ENCODE measurements around the gene CRABP2. TPM values are rescaled to one million over a fixed set of nuclear protein-coding genes. Genes with fewer than 3 reads are reported as not detected.

CRABP2 gene
- polyA plus RNA-seq, 4 donors: 76.4 to 118 (median 97.9) TPM

- DNase-seq (ENCODE audit: low read depth in 4 of 4, low spot score in 2 of 4): peak in 3 of 4 donors; percentile 74 to 91 (median 86)
Observed at GRCh38 chr1:156659988-156660751, 45.2 kb downstream of the CRABP2 start.

DNA sequence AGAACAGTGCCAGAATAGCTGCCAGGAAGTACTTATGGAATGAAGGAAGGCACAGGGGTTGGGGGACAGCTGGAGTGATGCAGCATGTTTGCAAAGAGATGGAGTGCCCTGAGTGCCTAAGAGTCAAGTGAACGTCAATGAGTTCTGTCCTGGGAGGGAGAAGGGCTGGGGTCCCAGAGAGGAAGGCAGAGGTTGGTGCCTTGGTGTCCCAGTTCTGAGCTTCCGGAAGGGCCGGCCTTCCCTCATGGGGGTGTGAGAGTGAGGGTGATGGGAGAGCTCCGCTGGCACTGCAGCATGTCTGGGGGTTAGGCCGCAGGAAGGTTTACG is 45.8 kb downstream of the CRABP2 start:
- DNase-seq (ENCODE audit: low read depth in 4 of 4, low spot score in 2 of 4): no peak

DNA sequence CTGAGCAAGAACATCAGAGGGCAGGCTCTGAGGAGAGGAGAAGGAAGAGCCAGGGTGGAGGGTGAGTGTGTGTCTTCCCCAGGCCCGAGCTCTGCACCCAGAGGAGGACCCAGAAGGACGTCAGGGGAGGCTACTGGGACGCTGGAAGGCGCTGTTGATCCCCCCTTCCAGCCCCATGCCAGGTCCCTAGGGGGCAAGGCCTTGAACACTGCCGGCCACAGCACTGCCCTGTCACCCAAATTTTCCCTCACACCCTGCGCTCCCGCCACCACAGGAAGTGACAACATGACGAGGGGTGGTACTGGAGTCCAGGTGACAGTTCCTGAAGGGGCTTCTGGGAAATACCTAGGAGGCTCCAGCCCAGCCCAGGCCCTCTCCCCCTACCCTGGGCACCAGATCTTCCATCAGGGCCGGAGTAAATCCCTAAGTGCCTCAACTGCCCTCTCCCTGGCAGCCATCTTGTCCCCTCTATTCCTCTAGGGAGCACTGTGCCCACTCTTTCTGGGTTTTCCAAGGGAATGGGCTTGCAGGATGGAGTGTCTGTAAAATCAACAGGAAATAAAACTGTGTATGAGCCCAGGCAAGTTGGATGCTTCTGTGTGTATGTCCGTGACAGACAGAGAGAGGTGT is 46.3 kb downstream of the CRABP2 start:
- DNase-seq (ENCODE audit: low read depth in 4 of 4, low spot score in 2 of 4): no peak

DNA sequence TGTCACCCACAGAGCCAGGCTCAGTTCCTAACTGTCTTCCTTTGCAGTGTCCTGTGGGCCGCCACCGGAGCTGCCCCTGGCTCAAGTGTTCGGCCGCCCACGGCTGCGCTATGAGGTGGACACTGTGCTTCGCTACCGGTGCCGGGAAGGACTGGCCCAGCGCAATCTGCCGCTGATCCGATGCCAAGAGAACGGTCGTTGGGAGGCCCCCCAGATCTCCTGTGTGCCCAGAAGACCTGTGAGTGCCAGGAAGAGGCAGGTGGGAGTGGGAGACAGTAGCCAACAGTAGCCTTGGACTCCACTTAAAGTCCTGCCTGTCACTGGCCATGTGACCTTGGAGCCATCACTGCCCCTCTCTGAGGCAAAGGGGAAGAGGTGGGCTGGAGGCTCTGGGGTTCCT is 46.9 kb downstream of the CRABP2 start:
- no peak for DNase-seq (ENCODE audit: low read depth in 4 of 4, low spot score in 2 of 4)

- DNase-seq (ENCODE audit: low read depth in 4 of 4, low spot score in 2 of 4): no peak
Observed at GRCh38 chr1:156657741-156658319, 47.6 kb downstream of the CRABP2 start.

DNA sequence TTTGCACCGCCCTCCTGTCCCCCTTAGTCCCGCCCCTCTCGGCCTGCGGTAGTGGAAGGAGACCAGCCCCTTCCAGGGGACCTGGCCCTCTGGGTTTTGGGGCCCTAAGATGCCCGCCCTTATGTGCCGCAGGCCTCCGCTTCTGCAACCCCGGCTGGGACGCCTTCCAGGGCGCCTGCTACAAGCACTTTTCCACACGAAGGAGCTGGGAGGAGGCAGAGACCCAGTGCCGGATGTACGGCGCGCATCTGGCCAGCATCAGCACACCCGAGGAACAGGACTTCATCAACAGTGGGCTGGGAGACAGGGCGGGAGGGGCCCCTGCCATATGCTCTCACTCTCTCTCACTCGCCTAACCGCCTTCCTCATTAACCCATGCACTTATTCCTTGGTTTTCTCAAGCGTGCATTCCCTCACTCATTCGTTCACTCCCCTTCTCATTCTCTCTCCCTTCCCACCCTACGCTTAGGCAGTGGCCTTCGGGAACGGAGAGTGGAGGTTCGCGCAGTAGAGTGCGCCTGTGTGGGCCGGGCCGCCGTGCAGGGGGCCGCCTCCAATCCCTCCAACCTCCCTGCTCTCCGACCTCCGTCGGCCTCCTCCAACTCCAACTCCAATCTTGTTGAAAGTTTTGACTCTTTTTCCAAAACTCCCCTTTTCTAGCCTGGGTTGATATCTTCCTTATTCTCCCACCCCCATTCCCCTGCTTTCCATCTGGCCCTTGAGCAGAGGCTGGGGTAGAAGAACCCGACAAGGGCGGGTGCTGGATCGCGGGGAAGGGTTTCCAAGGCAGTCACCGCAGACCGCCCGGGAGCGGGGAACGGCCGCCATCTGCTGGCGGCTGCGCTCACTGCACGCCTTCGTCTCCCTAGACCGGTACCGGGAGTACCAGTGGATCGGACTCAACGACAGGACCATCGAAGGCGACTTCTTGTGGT is 48.3 kb downstream of the CRABP2 start:
- no peak for DNase-seq (ENCODE audit: low read depth in 4 of 4, low spot score in 2 of 4)

- DNase-seq (ENCODE audit: low read depth in 4 of 4, low spot score in 2 of 4): no peak
Observed at GRCh38 chr1:156655904-156656516, 49.4 kb downstream of the CRABP2 start.

- DNase-seq (ENCODE audit: low read depth in 4 of 4, low spot score in 2 of 4): no peak
Observed at GRCh38 chr1:156655151-156655903, 50.1 kb downstream of the CRABP2 start.

GRCh38 chr1:156654700-156655099 is 50.7 kb downstream of the CRABP2 start:
- DNase-seq (ENCODE audit: low read depth in 4 of 4, low spot score in 2 of 4): no peak

DNA sequence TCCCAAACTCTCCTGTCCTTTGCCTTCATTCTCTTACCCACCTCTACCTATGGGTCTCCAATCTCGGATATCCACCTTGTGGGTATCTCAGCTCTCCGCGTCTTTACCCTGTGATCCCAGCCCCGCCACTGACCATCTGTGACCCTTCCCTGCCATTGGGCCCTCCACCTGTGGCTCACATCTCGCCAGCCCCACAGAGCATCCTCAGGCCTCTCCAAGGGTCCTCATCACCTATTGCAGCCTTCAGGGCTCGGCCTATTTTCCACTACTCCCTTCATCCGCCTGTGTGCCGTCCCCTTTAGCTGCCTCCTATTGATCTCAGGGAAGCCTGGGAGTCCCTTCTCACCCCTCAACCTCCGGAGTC is 52.4 kb downstream of the CRABP2 start:
- no peak for DNase-seq (ENCODE audit: low read depth in 4 of 4, low spot score in 2 of 4)

DNA sequence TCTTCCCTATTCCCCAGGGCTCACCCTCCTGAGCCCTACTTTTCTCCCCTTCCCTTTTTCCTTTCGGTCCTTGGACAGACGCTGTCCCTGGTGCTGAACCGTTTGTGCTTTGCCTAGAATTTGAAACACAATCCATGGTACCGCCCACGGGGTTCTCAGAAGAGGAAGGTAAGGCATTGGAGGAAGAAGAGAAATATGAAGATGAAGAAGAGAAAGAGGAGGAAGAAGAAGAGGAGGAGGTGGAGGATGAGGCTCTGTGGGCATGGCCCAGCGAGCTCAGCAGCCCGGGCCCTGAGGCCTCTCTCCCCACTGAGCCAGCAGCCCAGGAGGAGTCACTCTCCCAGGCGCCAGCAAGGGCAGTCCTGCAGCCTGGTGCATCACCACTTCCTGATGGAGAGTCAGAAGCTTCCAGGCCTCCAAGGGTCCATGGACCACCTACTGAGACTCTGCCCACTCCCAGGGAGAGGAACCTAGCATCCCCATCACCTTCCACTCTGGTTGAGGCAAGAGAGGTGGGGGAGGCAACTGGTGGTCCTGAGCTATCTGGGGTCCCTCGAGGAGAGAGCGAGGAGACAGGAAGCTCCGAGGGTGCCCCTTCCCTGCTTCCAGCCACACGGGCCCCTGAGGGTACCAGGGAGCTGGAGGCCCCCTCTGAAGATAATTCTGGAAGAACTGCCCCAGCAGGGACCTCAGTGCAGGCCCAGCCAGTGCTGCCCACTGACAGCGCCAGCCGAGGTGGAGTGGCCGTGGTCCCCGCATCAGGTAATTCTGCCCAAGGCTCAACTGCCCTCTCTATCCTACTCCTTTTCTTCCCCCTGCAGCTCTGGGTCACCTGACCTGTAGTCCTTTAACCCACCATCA is 53.0 kb downstream of the CRABP2 start:
- peak in 1 of 4 donors; percentile 76 for DNase-seq (ENCODE audit: low read depth in 4 of 4, low spot score in 2 of 4)

Other genes starting within 250 kb of the CRABP2 start
- gene MEF2D, start 204.8 kb downstream of the CRABP2 start, polyA plus RNA-seq (ENCODE audit: insufficient read length in 4 of 4): 10 to 100 TPM; 20.8 to 32.8 (median 24.3) TPM
- gene IQGAP3, start 133.0 kb downstream of the CRABP2 start, polyA plus RNA-seq (ENCODE audit: insufficient read length in 4 of 4): 10 to 100 TPM in 3 of 4 donors, 1 to 10 TPM in 1; 9.6 to 18.8 (median 14.6) TPM
- 1 to 10 TPM in 3 of 4 donors, under 1 TPM in 1; 0.97 to 2.3 (median 1.4) TPM for gene TTC24, start 125.9 kb downstream of the CRABP2 start, polyA plus RNA-seq (ENCODE audit: insufficient read length in 4 of 4)
- 10 to 100 TPM; 64.7 to 86.7 (median 77.2) TPM for gene NAXE, start 113.8 kb downstream of the CRABP2 start, polyA plus RNA-seq (ENCODE audit: insufficient read length in 4 of 4)
- gene GPATCH4, start 104.1 kb downstream of the CRABP2 start, polyA plus RNA-seq (ENCODE audit: insufficient read length in 4 of 4): 10 to 100 TPM; 28.4 to 36.1 (median 33.7) TPM
- under 1 TPM; 0.16 to 0.62 (median 0.47) TPM for gene HAPLN2, start 86.2 kb downstream of the CRABP2 start, polyA plus RNA-seq (ENCODE audit: insufficient read length in 4 of 4)
- 1 to 10 TPM in 1 of 4 donors, under 1 TPM in 3; 0.22 to 4.1 (median 0.42) TPM for gene BCAN, start 63.5 kb downstream of the CRABP2 start, polyA plus RNA-seq (ENCODE audit: insufficient read length in 4 of 4)
- gene NES, start 28.2 kb downstream of the CRABP2 start, polyA plus RNA-seq (ENCODE audit: insufficient read length in 4 of 4): 100 to 1,000 TPM; 144 to 165 (median 153) TPM
- 10 to 100 TPM; 32.9 to 52.0 (median 39.5) TPM for gene METTL25B, start 22.9 kb upstream of the CRABP2 start, polyA plus RNA-seq (ENCODE audit: insufficient read length in 4 of 4)
- gene ISG20L2, start 23.2 kb upstream of the CRABP2 start, polyA plus RNA-seq (ENCODE audit: insufficient read length in 4 of 4): 10 to 100 TPM; 41.7 to 47.8 (median 44.8) TPM
- 10 to 100 TPM; 68.6 to 77.1 (median 70.2) TPM for gene MRPL24, start 35.5 kb upstream of the CRABP2 start, polyA plus RNA-seq (ENCODE audit: insufficient read length in 4 of 4)
- 100 to 1,000 TPM; 248 to 305 (median 272) TPM for gene HDGF, start 46.1 kb upstream of the CRABP2 start, polyA plus RNA-seq (ENCODE audit: insufficient read length in 4 of 4)
- 100 to 1,000 TPM; 101 to 123 (median 105) TPM for gene PRCC, start 62.0 kb upstream of the CRABP2 start, polyA plus RNA-seq (ENCODE audit: insufficient read length in 4 of 4)
- gene SH2D2A, start 111.3 kb upstream of the CRABP2 start, polyA plus RNA-seq (ENCODE audit: insufficient read length in 4 of 4): 1 to 10 TPM in 2 of 4 donors, under 1 TPM in 2; 0.49 to 1.6 (median 1.0) TPM
- gene INSRR, start 153.5 kb upstream of the CRABP2 start, polyA plus RNA-seq (ENCODE audit: insufficient read length in 4 of 4): 1 to 10 TPM; 1.6 to 4.4 (median 2.0) TPM
- 1 to 10 TPM; 1.0 to 2.4 (median 1.8) TPM for gene NTRK1, start 155.3 kb upstream of the CRABP2 start, polyA plus RNA-seq (ENCODE audit: insufficient read length in 4 of 4)
- gene PEAR1, start 188.1 kb upstream of the CRABP2 start, polyA plus RNA-seq (ENCODE audit: insufficient read length in 4 of 4): 10 to 100 TPM; 18.2 to 25.5 (median 22.6) TPM
- under 1 TPM; 0.25 to 0.99 (median 0.50) TPM for gene LRRC71, start 215.0 kb upstream of the CRABP2 start, polyA plus RNA-seq (ENCODE audit: insufficient read length in 4 of 4)